Neural cell (in vitro differentiated cells): ENCODE measurements around the gene GMPPA. TPM values are rescaled to one million over a fixed set of nuclear protein-coding genes. Genes with fewer than 3 reads are reported as not detected.

Source experiments
- H2AFZ ChIP-seq: fragments of 200-600, 300-800 bp; sonication (generic), shearing (Covaris generic); 2 replicates; pipeline ENCODE4 v1.6.0; 2014; ENCODE audit warnings: low read depth, mild to moderate bottlenecking, antibody characterized with exemption, low read length, moderate library complexity
- H3F3A ChIP-seq: fragments of 200-600 bp; shearing (Covaris generic); 2 replicates; pipeline ENCODE4 v1.6.1; 2016; ENCODE audit warnings: mild to moderate bottlenecking, moderate library complexity, mixed read lengths, antibody characterized with exemption, low read length; ENCODE audit not compliant: insufficient read depth, poor library complexity, severe bottlenecking
- H3K27ac ChIP-seq: fragments of 200-600, 300-800 bp; sonication (generic), shearing (Covaris generic); 2 replicates; pipeline ENCODE4 v1.5.1; 2014; ENCODE audit warnings: mild to moderate bottlenecking, low read length, moderate library complexity
- H3K27me3 ChIP-seq: fragments of 300-800, 200-600 bp; sonication (generic), shearing (Covaris generic); 2 replicates; pipeline ENCODE4 v1.6.0; 2014; ENCODE audit warnings: mild to moderate bottlenecking, low read depth, low read length, moderate library complexity; ENCODE audit not compliant: insufficient read depth
- H3K36me3 ChIP-seq: fragments of 300-800, 200-600 bp; sonication (generic), shearing (Covaris generic); 2 replicates; pipeline ENCODE4 v1.5.1; 2014; ENCODE audit warnings: mild to moderate bottlenecking, antibody characterized with exemption, low read length, moderate library complexity; ENCODE audit not compliant: insufficient read depth
- H3K4me2 ChIP-seq: fragments of 300-800, 200-600 bp; sonication (generic), shearing (Covaris generic); 2 replicates; pipeline ENCODE4 v1.6.0; 2014; ENCODE audit warnings: mild to moderate bottlenecking, low read length
- H3K4me3 ChIP-seq: fragments of 300-800, 200-600 bp; sonication (generic), shearing (Covaris generic); 2 replicates; pipeline ENCODE4 v1.5.1; 2014; ENCODE audit warnings: mild to moderate bottlenecking, low read length, moderate library complexity
- H3K79me2 ChIP-seq: fragments of 200-600 bp; shearing (Covaris generic); replicated peaks from 2 replicates; pipeline ENCODE4 v1.6.0; 2014; ENCODE audit warnings: mild to moderate bottlenecking, low read length, moderate library complexity; ENCODE audit not compliant: insufficient read depth
- H3K9ac ChIP-seq: fragments of 300-800, 200-600 bp; sonication (generic), shearing (Covaris generic); 2 replicates; pipeline ENCODE4 v1.6.1; 2016; ENCODE audit warnings: mild to moderate bottlenecking, low read length, mixed read lengths
- H3K9me2 ChIP-seq: fragments of 200-600 bp; shearing (Covaris generic); 2 replicates; pipeline ENCODE4 v1.6.1; 2016; ENCODE audit warnings: mild to moderate bottlenecking, low read length, mixed read lengths; ENCODE audit not compliant: insufficient read depth
- H3K9me3 ChIP-seq: fragments of 200-600, 300-800 bp; sonication (generic), shearing (Covaris generic); 2 replicates; pipeline ENCODE4 v1.6.1; 2016; ENCODE audit warnings: mild to moderate bottlenecking, mixed run types, low read length, moderate library complexity, mixed read lengths
- H4K20me1 ChIP-seq: fragments of 200-600 bp; shearing (Covaris generic); 2 replicates; pipeline ENCODE4 v1.6.1; 2016; ENCODE audit warnings: mild to moderate bottlenecking, mixed run types; ENCODE audit not compliant: insufficient read depth
- EP300 ChIP-seq: fragments of 450-650 bp; conservative IDR thresholded peaks from 2 replicates; pipeline ENCODE4 v1.6.1; 2014; ENCODE audit warnings: antibody characterized with exemption, mild to moderate bottlenecking, moderate library complexity; ENCODE audit not compliant: poor library complexity, severe bottlenecking
- EZH2 ChIP-seq: fragments of 200-600, 300-800 bp; shearing (Covaris generic), sonication (generic); IDR thresholded peaks from 2 replicates; pipeline ENCODE4 v1.6.1; 2014; ENCODE audit warnings: antibody characterized with exemption, low read length, borderline replicate concordance, mild to moderate bottlenecking; ENCODE audit not compliant: insufficient read depth, poor library complexity, severe bottlenecking
- MXI1 ChIP-seq: fragments of 450-650 bp; conservative IDR thresholded peaks from 2 replicates; pipeline ENCODE4 v1.6.1; 2014; ENCODE audit warnings: antibody characterized with exemption, mild to moderate bottlenecking; ENCODE audit not compliant: poor library complexity, severe bottlenecking
- POLR2AphosphoS5 ChIP-seq: IDR thresholded peaks from 2 replicates; pipeline ENCODE4 v1.6.1; 2012
- RAD21 ChIP-seq: fragments of 450-650 bp; conservative IDR thresholded peaks from 2 replicates; pipeline ENCODE4 v1.6.1; 2014; ENCODE audit warnings: antibody characterized with exemption, mild to moderate bottlenecking, moderate library complexity
- SMC3 ChIP-seq: fragments of 450-650 bp; conservative IDR thresholded peaks from 2 replicates; pipeline ENCODE4 v1.6.1; 2014; ENCODE audit warnings: antibody characterized with exemption, mild to moderate bottlenecking, moderate library complexity; ENCODE audit not compliant: poor library complexity
- TAF1 ChIP-seq: IDR thresholded peaks from 2 replicates; pipeline ENCODE4 v1.6.1; 2012; ENCODE audit warnings: low read depth
- polyA plus RNA-seq: library from polyadenylated mRNA; depleted of rRNA; stranded (reverse); fragments of >200 nt; gene quantifications from 2 replicates; pipeline ENCODE4 v1.2.3, GENCODE V29; 2014
- TF ChIP-seq, protein P1 (sequence below): fragments of 450-650 bp; IDR thresholded peaks from 2 replicates; pipeline ENCODE4 v1.5.1; 2014; ENCODE audit warnings: antibody characterized with exemption, mild to moderate bottlenecking, moderate library complexity; ENCODE audit not compliant: poor library complexity, severe bottlenecking
- TF ChIP-seq, protein P2 (sequence below): IDR thresholded peaks from 2 replicates; pipeline ENCODE4 v1.6.1; 2012; ENCODE audit warnings: borderline replicate concordance

Gene GMPPA
- polyA plus RNA-seq, 1 donor from 2014 or later: 20.4 TPM

DNA sequence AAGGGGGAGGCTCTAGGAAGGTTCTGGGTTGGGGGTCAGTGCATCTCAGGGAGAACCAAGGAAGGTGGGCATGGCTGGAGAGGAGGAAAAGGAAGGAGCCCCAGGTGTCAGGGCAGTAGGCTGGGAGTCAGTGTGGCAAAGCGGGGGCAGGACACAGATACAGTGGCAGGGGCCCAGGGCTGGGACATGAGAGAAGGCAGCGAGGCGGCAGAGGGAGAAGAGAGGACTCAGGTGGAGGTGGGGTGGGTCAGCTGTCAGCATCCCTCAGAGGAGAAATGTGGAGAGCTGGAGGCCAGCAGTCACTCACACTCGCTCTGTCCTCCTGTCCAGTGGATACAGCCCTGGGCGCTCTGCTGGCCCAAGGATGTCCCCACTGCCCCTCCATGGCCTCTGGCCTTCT, 5.6 kb upstream of the GMPPA start:
- Histone ChIP-seq H3K9me2 (no peaks in the 10 kb centered on the region), H3K79me2 (no peaks in the 10 kb centered on the region), H4K20me1 (no peaks in the 10 kb centered on the region), H3K4me3 (no peak overlapping the region), H3K9ac (no peak overlapping the region), H3F3A (no peaks in the 10 kb centered on the region), H3K27me3 (peaks cover 56% of the 10 kb centered on the region), H3K9me3 (no peaks in the 10 kb centered on the region), H3K27ac (no peak overlapping the region), H2AFZ (no peak overlapping the region), H3K36me3 (no peaks in the 10 kb centered on the region), H3K4me2 (no peak overlapping the region)
- no peak for TF ChIP-seq TAF1
- no peak for TF ChIP-seq RAD21
- no peak for TF ChIP-seq EP300
- TF ChIP-seq, protein P1, sequence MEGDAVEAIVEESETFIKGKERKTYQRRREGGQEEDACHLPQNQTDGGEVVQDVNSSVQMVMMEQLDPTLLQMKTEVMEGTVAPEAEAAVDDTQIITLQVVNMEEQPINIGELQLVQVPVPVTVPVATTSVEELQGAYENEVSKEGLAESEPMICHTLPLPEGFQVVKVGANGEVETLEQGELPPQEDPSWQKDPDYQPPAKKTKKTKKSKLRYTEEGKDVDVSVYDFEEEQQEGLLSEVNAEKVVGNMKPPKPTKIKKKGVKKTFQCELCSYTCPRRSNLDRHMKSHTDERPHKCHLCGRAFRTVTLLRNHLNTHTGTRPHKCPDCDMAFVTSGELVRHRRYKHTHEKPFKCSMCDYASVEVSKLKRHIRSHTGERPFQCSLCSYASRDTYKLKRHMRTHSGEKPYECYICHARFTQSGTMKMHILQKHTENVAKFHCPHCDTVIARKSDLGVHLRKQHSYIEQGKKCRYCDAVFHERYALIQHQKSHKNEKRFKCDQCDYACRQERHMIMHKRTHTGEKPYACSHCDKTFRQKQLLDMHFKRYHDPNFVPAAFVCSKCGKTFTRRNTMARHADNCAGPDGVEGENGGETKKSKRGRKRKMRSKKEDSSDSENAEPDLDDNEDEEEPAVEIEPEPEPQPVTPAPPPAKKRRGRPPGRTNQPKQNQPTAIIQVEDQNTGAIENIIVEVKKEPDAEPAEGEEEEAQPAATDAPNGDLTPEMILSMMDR: no peak
- no peak for TF ChIP-seq POLR2AphosphoS5
- no peak for TF ChIP-seq MXI1
- TF ChIP-seq, protein P2, sequence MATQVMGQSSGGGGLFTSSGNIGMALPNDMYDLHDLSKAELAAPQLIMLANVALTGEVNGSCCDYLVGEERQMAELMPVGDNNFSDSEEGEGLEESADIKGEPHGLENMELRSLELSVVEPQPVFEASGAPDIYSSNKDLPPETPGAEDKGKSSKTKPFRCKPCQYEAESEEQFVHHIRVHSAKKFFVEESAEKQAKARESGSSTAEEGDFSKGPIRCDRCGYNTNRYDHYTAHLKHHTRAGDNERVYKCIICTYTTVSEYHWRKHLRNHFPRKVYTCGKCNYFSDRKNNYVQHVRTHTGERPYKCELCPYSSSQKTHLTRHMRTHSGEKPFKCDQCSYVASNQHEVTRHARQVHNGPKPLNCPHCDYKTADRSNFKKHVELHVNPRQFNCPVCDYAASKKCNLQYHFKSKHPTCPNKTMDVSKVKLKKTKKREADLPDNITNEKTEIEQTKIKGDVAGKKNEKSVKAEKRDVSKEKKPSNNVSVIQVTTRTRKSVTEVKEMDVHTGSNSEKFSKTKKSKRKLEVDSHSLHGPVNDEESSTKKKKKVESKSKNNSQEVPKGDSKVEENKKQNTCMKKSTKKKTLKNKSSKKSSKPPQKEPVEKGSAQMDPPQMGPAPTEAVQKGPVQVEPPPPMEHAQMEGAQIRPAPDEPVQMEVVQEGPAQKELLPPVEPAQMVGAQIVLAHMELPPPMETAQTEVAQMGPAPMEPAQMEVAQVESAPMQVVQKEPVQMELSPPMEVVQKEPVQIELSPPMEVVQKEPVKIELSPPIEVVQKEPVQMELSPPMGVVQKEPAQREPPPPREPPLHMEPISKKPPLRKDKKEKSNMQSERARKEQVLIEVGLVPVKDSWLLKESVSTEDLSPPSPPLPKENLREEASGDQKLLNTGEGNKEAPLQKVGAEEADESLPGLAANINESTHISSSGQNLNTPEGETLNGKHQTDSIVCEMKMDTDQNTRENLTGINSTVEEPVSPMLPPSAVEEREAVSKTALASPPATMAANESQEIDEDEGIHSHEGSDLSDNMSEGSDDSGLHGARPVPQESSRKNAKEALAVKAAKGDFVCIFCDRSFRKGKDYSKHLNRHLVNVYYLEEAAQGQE: no peak
- TF ChIP-seq EZH2: no peak
- no peak for TF ChIP-seq SMC3

DNA sequence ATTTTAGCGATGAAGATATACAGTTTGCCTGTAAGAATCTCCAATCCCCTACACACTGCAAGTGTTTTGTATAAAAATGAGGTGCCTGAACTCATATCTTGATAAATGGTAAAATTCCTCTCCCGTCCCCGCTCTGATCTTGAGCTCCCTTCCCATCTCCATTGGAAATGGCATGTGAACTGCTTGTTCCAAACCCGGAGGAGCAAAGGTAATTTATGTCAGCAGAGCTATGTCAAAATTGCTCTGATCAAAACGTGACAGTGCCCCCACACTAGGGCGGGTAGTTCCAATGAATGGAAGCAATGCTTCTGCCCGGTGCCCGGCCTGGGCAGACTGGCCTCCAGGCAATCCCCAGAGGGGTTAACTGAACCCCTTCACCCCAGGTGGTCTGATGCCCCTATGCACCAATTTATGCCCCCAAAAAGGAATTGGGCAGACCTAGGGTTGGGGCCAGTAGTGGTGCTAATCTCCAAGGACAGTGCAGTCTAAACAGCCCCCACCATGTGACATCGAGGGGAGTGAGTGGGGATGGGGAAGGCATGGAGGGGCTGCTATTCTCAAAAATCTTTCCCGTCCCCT, 3.6 kb upstream of the GMPPA start:
- Histone ChIP-seq H3K9me3 (no peaks in the 10 kb centered on the region), H3F3A (no peaks in the 10 kb centered on the region), H3K4me3 (peak overlapping the region; percentile 8), H3K9me2 (no peaks in the 10 kb centered on the region), H2AFZ (no peak overlapping the region), H3K79me2 (no peaks in the 10 kb centered on the region), H3K27ac (no peak overlapping the region), H3K36me3 (no peaks in the 10 kb centered on the region), H4K20me1 (no peaks in the 10 kb centered on the region), H3K27me3 (peaks cover 60% of the 10 kb centered on the region), H3K9ac (no peak overlapping the region), H3K4me2 (no peak overlapping the region)
- TF ChIP-seq EP300 (no peak), RAD21 (no peak), POLR2AphosphoS5 (no peak), MXI1 (no peak), EZH2 (no peak), SMC3 (no peak), TAF1 (no peak)
- TF ChIP-seq, protein P2: no peak
- TF ChIP-seq, protein P1: no peak
